HCT116 (cell line): ENCODE results near the gene OXCT2. TPM values are rescaled to one million over a fixed set of nuclear protein-coding genes. Genes with fewer than 3 reads are reported as not detected.

Source experiments
- ATAC-seq: fragments of 200-7000 bp; cut with Tn5 transposase; 2 replicates; pipeline ENCODE4 v1.9.1; 2020; ENCODE audit warnings: mild to moderate bottlenecking, moderate library complexity
- BruUV-seq: library from RNA; stranded (reverse); fragments of 400-500 nt; replicated peaks from 2 replicates; lab custom pipeline; 2021; lab: Mats Ljungman, UMichigan
- CTCF ChIA-PET: fragments of 300-600 bp; sonication (Branson Sonifier 250); formaldehyde crosslinking; loops from one replicate; lab custom pipeline; 2021; ENCODE audit warnings: antibody characterized with exemption; lab: Charles Lee
- POLR2A ChIA-PET: fragments of 300-600, 350-600 bp; sonication (Branson Sonifier 250); formaldehyde crosslinking; loops from one replicate; lab custom pipeline; 2021; ENCODE audit warnings: antibody characterized with exemption; lab: Charles Lee
- RAD21 ChIA-PET, 2 experiments: fragments of 300-600 bp; sonication (Branson Sonifier 250); formaldehyde crosslinking; loops; one replicate each; lab custom pipeline; 2023; ENCODE audit warnings: low total read pairs in 2 of 2; ENCODE audit not compliant: uncharacterized antibody in 2 of 2, unreplicated experiment in 2 of 2, low non-redundant PET in 1 of 2; lab: Charles Lee
- DNase-seq: peaks from one replicate; pipeline ENCODE4 v3.0.0-alpha.2; 2010; ENCODE audit warnings: low read depth, low spot score
- H2AFZ ChIP-seq: fragments of 200-600 bp; shearing (Covaris generic), sonication (generic); 2 replicates; pipeline ENCODE4 v1.6.1; 2017; ENCODE audit warnings: low read depth, mixed run types, mixed read lengths, antibody characterized with exemption, low read length; ENCODE audit not compliant: poor library complexity, severe bottlenecking
- H3K27ac ChIP-seq: 2 replicates; pipeline ENCODE4 v1.5.1; 2012; ENCODE audit warnings: low read depth, low read length
- H3K27me3 ChIP-seq: fragments of 200-600 bp; sonication (generic); 2 replicates; pipeline ENCODE4 v1.6.1; 2016; ENCODE audit warnings: mixed run types, low read length, mixed read lengths; ENCODE audit not compliant: insufficient read depth
- H3K36me3 ChIP-seq, 2 experiments: fragments of 200-500 bp in 1 of 2; fragments of 200-600 bp in 1 of 2; sonication (Bioruptor generic) in 1 of 2; sonication (generic) in 1 of 2; 2 replicates each; pipeline versions ENCODE4 v1.5.1 to v1.6.1; 2014 to 2016; ENCODE audit warnings: low read length in 2 of 2, inconsistent platforms in 1 of 2, mixed read lengths in 1 of 2, mixed run types in 1 of 2; ENCODE audit not compliant: insufficient read depth in 2 of 2, control insufficient read depth in 1 of 2
- H3K4me1 ChIP-seq, 2 experiments: fragments of 200-600 bp in 1 of 2; sonication (generic) in 1 of 2; 2 replicates each; pipeline versions ENCODE4 v1.5.1 to v1.6.1; 2012 to 2017; ENCODE audit warnings: low read length in 2 of 2, inconsistent platforms in 1 of 2, mild to moderate bottlenecking in 1 of 2, mixed read lengths in 1 of 2, mixed run types in 1 of 2, moderate library complexity in 1 of 2; ENCODE audit not compliant: insufficient read depth in 2 of 2, control insufficient read depth in 1 of 2
- H3K4me2 ChIP-seq: fragments of 200-600 bp; sonication (generic); 2 replicates; pipeline ENCODE4 v1.6.1; 2017; ENCODE audit warnings: mixed run types, low read length, mixed read lengths
- H3K4me3 ChIP-seq, 2 experiments: fragments of 200-600 bp in 1 of 2; sonication (generic) in 1 of 2; replicated peaks in 1 of 2; 2 replicates each; pipeline ENCODE4 v1.5.1; 2011 to 2016; ENCODE audit warnings: low read length in 2 of 2, control low read depth in 1 of 2, low read depth in 1 of 2, mild to moderate bottlenecking in 1 of 2, mixed read lengths in 1 of 2, mixed run types in 1 of 2
- H3K79me2 ChIP-seq: fragments of 200-600 bp; sonication (generic); 2 replicates; pipeline ENCODE4 v1.6.1; 2017; ENCODE audit warnings: mild to moderate bottlenecking, mixed run types, low read length, moderate library complexity, mixed read lengths; ENCODE audit not compliant: insufficient read depth
- H3K9ac ChIP-seq: fragments of 200-600 bp; sonication (generic); 2 replicates; pipeline ENCODE4 v1.6.1; 2016; ENCODE audit warnings: low read length, mixed read lengths
- H3K9me2 ChIP-seq: fragments of 200-600 bp; sonication (generic), shearing (Covaris generic); 2 replicates; pipeline ENCODE4 v1.6.1; 2017; ENCODE audit warnings: mixed run types, mild to moderate bottlenecking, moderate library complexity; ENCODE audit not compliant: insufficient read depth
- H3K9me3 ChIP-seq, 2 experiments: fragments of 200-500 bp in 1 of 2; fragments of 200-600 bp in 1 of 2; sonication (Bioruptor generic) in 1 of 2; sonication (generic) in 1 of 2; 2 replicates each; pipeline ENCODE4 v1.6.1; 2014 to 2017; ENCODE audit warnings: low read length in 2 of 2, mixed read lengths in 2 of 2, inconsistent platforms in 1 of 2, low read depth in 1 of 2, mild to moderate bottlenecking in 1 of 2, mixed run types in 1 of 2, moderate library complexity in 1 of 2; ENCODE audit not compliant: control insufficient read depth in 1 of 2, insufficient read depth in 1 of 2
- H4K20me1 ChIP-seq: fragments of 200-600 bp; sonication (generic), shearing (Covaris generic); 2 replicates; pipeline ENCODE4 v1.6.1; 2017; ENCODE audit warnings: mixed run types, mild to moderate bottlenecking, moderate library complexity; ENCODE audit not compliant: insufficient read depth
- CBX3 ChIP-seq: IDR thresholded peaks from 2 replicates; pipeline ENCODE4 v1.6.1; 2012; ENCODE audit warnings: low read depth
- CEBPB ChIP-seq: IDR thresholded peaks from 2 replicates; pipeline ENCODE4 v1.6.1; 2012; ENCODE audit warnings: low read depth
- EGR1 ChIP-seq: IDR thresholded peaks from 2 replicates; pipeline ENCODE4 v1.6.1; 2012; ENCODE audit warnings: low read depth
- ELF1 ChIP-seq: IDR thresholded peaks from 2 replicates; pipeline ENCODE4 v1.6.1; 2012; ENCODE audit warnings: low read depth, borderline replicate concordance
- EZH2 ChIP-seq: fragments of 200-600 bp; sonication (generic); IDR thresholded peaks from 2 replicates; pipeline ENCODE4 v1.6.1; 2017; ENCODE audit warnings: antibody characterized with exemption, mixed run types
- FOSL1 ChIP-seq: IDR thresholded peaks from 2 replicates; pipeline ENCODE4 v1.6.1; 2012; ENCODE audit warnings: low read depth
- POLR2A ChIP-seq: IDR thresholded peaks from 2 replicates; pipeline ENCODE4 v1.7.0; 2011; ENCODE audit warnings: borderline replicate concordance; ENCODE audit not compliant: insufficient read depth, insufficient read length; ENCODE audit errors: extremely low read depth
- POLR2AphosphoS5 ChIP-seq: IDR thresholded peaks from 2 replicates; pipeline ENCODE4 v1.6.1; 2011; ENCODE audit warnings: mild to moderate bottlenecking, low read depth, low read length, moderate library complexity
- RAD21 ChIP-seq: IDR thresholded peaks from 2 replicates; pipeline ENCODE4 v1.6.1; 2012; ENCODE audit warnings: low read depth, mild to moderate bottlenecking
- SP1 ChIP-seq: IDR thresholded peaks from 2 replicates; pipeline ENCODE4 v1.6.1; 2012; ENCODE audit warnings: low read depth
- TCF7L2 ChIP-seq: IDR thresholded peaks from 2 replicates; pipeline ENCODE4 v1.7.0; 2011; ENCODE audit warnings: borderline replicate concordance, inconsistent platforms; ENCODE audit not compliant: insufficient read depth, insufficient read length; ENCODE audit errors: extremely low read depth
- YY1 ChIP-seq: IDR thresholded peaks from 2 replicates; pipeline ENCODE4 v1.6.1; 2011; ENCODE audit warnings: low read length, low read depth, moderate library complexity, mild to moderate bottlenecking; ENCODE audit not compliant: insufficient replicate concordance; ENCODE audit errors: extremely low read depth
- intact Hi-C: fragments of 100-400 bp; cut with micrococcal nuclease; formaldehyde crosslinking; loops from 2 replicates; pipeline ENCODE4 v1.10.0; 2022
- total RNA-seq: library from RNA; stranded (reverse); gene quantifications from one replicate; pipeline ENCODE4 v1.2.1, GENCODE V29; 2021; ENCODE audit not compliant: unreplicated experiment
- TF ChIP-seq, protein P1 (sequence below): IDR thresholded peaks from 2 replicates; pipeline ENCODE4 v1.6.1; 2012
- TF ChIP-seq, protein P2 (sequence below): IDR thresholded peaks from 2 replicates; pipeline ENCODE4 v1.6.1; 2011; ENCODE audit warnings: mild to moderate bottlenecking, low read length, moderate library complexity; ENCODE audit not compliant: insufficient replicate concordance; ENCODE audit errors: extremely low read depth
- TF ChIP-seq, protein P3 (sequence below), 3 experiments: fragments of 200-600 bp in 1 of 3; sonication (generic) in 1 of 3; IDR thresholded peaks in 2 of 3; conservative IDR thresholded peaks in 1 of 3; 2 replicates each; pipeline ENCODE4 v1.5.1; 2012 to 2017; ENCODE audit warnings: low read depth in 2 of 3, low read length in 2 of 3, antibody characterized with exemption in 1 of 3, borderline replicate concordance in 1 of 3, control low read depth in 1 of 3, mild to moderate bottlenecking in 1 of 3, mixed read lengths in 1 of 3, mixed run types in 1 of 3, moderate library complexity in 1 of 3; ENCODE audit not compliant: insufficient read depth in 1 of 3
- TF ChIP-seq, protein P4 (sequence below): IDR thresholded peaks from 2 replicates; pipeline ENCODE4 v1.6.1; 2012

The OXCT2 gene
- total RNA-seq, 1 experiment from 2014 or later: 3.7 TPM

DNA sequence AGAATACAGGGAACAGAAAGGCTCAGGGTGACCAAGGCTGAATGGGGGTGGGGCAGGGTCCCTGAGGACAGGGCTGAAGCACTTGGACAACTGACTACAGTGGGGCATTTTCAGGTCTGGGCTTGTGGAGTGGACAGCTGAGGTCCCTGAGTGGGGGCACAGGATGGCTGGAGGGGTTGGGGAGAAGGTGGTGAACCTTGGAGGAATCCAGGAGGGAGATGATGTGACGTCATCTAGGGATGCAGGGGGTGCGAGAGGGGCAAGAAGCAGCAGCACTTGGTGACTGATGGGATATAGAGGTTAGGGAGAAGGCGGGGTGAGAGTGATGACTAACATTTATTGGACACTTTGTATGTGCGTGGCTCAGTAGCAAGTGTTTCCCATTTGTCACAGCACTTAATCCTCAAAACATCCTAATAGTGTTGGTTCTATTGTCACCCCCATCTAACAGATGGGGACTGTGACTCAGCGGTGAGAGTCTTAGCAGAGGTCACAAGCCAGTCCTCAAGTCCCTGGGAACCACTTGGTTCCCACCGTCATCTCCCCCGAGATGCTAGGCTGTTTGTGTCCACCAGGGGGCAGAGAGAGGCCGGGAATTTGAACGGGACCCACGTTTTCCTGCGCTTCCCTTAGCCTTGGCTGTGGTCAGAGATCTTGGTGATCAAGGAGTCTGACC, 45.4 kb upstream of the OXCT2 start:
- Histone ChIP-seq H3K27me3 (no peaks in the 10 kb centered on the region), H3K27ac (no peak overlapping the region)
- POLR2A ChIA-PET: no interaction called here

More for the DNA sequence above, 45.4 kb upstream of the OXCT2 start:
- Histone ChIP-seq H3K4me1 (peaks cover 0 to 15% of the 10 kb centered on the region in 2 experiments; a peak in 3 of 4 replicates), H3K4me3 (no peak overlapping the region), H3K9ac (no peak overlapping the region), H3K79me2 (no peaks in the 10 kb centered on the region), H2AFZ (no peak overlapping the region), H3K4me2 (peak overlapping the region; percentile 41), H3K36me3 (no peaks in the 10 kb centered on the region), H3K9me2 (no peaks in the 10 kb centered on the region), H3K9me3 (no peaks in the 10 kb centered on the region), H4K20me1 (no peaks in the 10 kb centered on the region)
- BruUV-seq: no TSS peak
- CTCF ChIA-PET: interaction anchor here (0.9 to 2.7 kb wide), 6 partner anchors 85 to 522 kb away, joined by 3 to 21 read pairs (median 4); partner anchors contain the start of gene MYCL
- RAD21 ChIA-PET: interaction anchor here in 1 of 2 experiments (1.2 kb wide), 1 partner anchor 216 kb away, joined by 3 read pairs; no protein-coding TSS in a partner anchor
- ATAC-seq: peak; percentile 89
- intact Hi-C loops: loop anchor here (1.0 to 10.0 kb wide), 4 partner anchors 86 to 518 kb away; no protein-coding TSS in a partner anchor
- TF ChIP-seq EGR1 (no peak), SP1 (no peak), POLR2A (no peak), RAD21 (peak; percentile 89), YY1 (no peak), CEBPB (no peak), ELF1 (no peak), CBX3 (no peak), EZH2 (no peak), FOSL1 (no peak), TCF7L2 (no peak), POLR2AphosphoS5 (no peak)
- TF ChIP-seq, protein P1, sequence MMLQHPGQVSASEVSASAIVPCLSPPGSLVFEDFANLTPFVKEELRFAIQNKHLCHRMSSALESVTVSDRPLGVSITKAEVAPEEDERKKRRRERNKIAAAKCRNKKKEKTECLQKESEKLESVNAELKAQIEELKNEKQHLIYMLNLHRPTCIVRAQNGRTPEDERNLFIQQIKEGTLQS: no peak
- TF ChIP-seq, protein P2, sequence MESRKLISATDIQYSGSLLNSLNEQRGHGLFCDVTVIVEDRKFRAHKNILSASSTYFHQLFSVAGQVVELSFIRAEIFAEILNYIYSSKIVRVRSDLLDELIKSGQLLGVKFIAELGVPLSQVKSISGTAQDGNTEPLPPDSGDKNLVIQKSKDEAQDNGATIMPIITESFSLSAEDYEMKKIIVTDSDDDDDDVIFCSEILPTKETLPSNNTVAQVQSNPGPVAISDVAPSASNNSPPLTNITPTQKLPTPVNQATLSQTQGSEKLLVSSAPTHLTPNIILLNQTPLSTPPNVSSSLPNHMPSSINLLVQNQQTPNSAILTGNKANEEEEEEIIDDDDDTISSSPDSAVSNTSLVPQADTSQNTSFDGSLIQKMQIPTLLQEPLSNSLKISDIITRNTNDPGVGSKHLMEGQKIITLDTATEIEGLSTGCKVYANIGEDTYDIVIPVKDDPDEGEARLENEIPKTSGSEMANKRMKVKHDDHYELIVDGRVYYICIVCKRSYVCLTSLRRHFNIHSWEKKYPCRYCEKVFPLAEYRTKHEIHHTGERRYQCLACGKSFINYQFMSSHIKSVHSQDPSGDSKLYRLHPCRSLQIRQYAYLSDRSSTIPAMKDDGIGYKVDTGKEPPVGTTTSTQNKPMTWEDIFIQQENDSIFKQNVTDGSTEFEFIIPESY: no peak
- TF ChIP-seq, protein P3, sequence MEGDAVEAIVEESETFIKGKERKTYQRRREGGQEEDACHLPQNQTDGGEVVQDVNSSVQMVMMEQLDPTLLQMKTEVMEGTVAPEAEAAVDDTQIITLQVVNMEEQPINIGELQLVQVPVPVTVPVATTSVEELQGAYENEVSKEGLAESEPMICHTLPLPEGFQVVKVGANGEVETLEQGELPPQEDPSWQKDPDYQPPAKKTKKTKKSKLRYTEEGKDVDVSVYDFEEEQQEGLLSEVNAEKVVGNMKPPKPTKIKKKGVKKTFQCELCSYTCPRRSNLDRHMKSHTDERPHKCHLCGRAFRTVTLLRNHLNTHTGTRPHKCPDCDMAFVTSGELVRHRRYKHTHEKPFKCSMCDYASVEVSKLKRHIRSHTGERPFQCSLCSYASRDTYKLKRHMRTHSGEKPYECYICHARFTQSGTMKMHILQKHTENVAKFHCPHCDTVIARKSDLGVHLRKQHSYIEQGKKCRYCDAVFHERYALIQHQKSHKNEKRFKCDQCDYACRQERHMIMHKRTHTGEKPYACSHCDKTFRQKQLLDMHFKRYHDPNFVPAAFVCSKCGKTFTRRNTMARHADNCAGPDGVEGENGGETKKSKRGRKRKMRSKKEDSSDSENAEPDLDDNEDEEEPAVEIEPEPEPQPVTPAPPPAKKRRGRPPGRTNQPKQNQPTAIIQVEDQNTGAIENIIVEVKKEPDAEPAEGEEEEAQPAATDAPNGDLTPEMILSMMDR (IDR thresholded peaks at IDR 0.05 in 2 of 3, conservative IDR thresholded peaks at IDR 0.05 in 1 of 3; ENCODE audit: borderline replicate concordance in 1 of 3, insufficient read depth in 1 of 3, low read depth in 2 of 3, low read length in 2 of 3): peak; percentile 76 to 86 (median 85)
- TF ChIP-seq, protein P4, sequence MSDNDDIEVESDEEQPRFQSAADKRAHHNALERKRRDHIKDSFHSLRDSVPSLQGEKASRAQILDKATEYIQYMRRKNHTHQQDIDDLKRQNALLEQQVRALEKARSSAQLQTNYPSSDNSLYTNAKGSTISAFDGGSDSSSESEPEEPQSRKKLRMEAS: no peak
- peak; percentile 61 for DNase-seq
